GM13977 (cell line): Measurements from ENCODE around the gene TPM2.

ENCODE experiments used
- DNase-seq: peaks from one replicate; pipeline ENCODE4 v3.0.0; 2012; ENCODE audit warnings: low spot score
- in situ Hi-C: fragments of 300-500 bp; cut with MboI; formaldehyde crosslinking; loops from one replicate; pipeline ENCODE4 v1.12.0; 2022; ENCODE audit warnings: low sequenced_read_pairs, low pct_unique_long_range_greater_than_20kb, mixed read lengths, inconsistent platforms; ENCODE audit not compliant: unreplicated experiment
- TF ChIP-seq, protein P1 (sequence below): IDR thresholded peaks from 2 replicates; pipeline ENCODE4 v1.5.1; 2012; ENCODE audit warnings: mild to moderate bottlenecking, control low read depth; ENCODE audit not compliant: insufficient read depth; ENCODE audit errors: extremely low read depth, missing control alignments

TPM2 gene

DNA sequence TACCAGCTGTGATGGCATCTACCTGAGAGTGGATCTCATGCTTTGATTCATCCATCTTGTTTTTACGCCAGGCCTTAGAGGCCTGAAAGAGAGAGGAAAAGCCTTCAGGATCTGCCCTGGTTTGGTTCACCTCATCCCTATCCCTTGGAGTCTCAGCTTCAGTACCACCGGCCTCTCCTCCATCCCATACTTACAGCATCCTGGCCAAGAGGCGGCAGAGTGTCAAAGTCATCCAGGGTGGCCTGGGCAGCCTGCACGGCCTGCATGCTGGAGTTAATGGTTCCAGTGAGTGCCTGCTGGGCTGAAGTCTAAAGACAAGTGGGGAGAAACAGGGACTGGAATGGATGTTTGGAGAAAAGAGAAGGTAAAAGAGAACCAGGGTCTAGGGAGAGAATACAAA, 29.8 kb upstream of the TPM2 start:
- in situ Hi-C loops: no loop called here
- DNase-seq: no peak
- TF ChIP-seq, protein P1, sequence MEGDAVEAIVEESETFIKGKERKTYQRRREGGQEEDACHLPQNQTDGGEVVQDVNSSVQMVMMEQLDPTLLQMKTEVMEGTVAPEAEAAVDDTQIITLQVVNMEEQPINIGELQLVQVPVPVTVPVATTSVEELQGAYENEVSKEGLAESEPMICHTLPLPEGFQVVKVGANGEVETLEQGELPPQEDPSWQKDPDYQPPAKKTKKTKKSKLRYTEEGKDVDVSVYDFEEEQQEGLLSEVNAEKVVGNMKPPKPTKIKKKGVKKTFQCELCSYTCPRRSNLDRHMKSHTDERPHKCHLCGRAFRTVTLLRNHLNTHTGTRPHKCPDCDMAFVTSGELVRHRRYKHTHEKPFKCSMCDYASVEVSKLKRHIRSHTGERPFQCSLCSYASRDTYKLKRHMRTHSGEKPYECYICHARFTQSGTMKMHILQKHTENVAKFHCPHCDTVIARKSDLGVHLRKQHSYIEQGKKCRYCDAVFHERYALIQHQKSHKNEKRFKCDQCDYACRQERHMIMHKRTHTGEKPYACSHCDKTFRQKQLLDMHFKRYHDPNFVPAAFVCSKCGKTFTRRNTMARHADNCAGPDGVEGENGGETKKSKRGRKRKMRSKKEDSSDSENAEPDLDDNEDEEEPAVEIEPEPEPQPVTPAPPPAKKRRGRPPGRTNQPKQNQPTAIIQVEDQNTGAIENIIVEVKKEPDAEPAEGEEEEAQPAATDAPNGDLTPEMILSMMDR: no peak

DNA sequence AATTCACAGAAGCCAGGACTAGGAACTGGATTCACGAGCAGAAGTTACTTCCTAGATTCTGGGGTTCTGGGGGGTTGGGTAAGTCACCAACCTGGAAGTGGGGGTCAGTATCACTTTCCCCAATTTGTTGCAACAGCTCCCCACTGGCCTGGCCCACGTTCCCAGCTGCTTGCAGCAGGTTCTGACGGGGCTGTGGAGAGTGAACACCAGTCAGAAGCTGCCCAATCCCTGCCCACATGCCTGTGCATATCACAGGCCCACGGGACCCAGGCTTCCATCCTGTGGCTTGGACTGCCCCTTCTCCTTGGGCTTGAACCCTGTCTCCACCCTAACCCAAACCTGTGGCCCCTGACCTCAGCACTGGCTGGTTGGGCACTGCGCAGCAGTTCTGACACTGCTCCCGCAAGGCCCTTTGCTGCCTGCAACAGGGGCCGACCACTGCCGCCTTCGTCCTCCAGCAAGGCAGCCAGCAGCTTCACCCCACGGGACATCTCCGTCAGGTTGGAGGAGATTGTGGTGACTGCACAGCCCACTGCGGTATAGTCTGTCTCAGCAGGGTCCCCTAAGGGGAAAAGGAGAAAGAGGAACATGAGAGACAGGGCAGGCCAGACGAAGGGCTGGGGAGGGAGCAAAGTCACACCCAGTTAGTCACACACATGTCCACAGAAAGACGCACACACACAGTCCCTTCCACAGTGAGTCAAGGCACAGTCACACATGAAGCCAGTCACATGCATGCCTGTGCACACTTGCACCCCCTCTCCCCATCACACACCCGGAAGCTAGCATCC, 29.2 kb upstream of the TPM2 start:
- TF ChIP-seq, protein P1: no peak
- in situ Hi-C loops: no loop called here
- DNase-seq: no peak

DNA sequence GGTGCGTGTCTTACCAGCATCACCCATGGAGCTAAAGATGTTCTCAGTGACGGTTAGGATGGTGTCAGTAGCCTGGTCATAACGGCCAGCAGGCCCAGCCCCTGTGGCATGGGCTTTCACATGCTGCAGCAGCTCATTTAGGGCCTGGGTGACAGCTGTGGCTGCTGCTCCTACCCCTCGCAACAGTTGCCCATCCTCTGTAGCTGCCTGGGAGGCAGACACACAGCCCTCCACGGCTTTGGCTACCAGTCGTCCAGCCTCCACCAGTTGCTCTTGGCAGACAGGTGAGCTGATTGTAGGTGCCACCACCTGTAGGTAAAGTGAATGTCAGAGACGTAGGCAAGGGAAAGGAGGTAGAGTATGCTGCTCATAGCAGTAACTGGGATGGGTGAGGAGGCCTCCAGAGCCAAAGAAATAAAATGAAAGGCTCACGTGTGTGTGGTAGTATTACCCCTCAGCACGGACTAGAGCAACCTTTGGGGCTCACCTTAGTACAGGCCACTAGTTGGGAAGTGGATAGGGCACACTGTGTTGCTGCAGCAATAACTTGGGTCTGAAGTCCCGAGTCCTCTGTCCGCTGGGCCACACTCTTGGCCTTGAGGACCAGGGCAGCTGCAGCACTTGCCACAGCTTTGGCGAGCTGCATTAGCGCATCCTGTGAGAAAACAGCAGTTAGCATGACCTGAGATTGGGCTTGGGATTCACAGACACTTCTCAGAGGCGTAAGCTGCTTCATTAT, 27.6 kb upstream of the TPM2 start:
- TF ChIP-seq, protein P1: no peak
- DNase-seq: no peak
- in situ Hi-C loops: no loop called here

DNA sequence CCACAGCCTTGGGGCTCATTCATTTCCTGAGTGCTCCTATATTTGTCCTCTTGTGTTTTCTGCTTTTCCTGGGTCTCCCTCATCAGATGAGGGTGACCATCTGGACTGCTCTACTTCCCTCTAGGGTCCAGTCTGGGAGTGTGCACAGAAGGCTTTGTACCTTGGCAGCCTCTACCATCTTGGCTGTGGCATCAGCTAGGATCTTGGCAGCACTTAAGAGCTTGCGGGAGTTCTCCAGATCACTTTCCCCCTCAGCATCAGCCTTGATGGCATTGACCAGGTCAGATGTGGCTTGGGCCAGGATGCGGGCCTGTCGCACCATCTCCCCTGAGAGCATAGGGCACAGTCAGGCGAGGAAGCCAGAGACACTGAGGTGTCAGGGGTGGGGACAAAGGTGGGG, 26.5 kb upstream of the TPM2 start:
- no peak for DNase-seq
- TF ChIP-seq, protein P1: no peak
- in situ Hi-C loops: no loop called here

DNA sequence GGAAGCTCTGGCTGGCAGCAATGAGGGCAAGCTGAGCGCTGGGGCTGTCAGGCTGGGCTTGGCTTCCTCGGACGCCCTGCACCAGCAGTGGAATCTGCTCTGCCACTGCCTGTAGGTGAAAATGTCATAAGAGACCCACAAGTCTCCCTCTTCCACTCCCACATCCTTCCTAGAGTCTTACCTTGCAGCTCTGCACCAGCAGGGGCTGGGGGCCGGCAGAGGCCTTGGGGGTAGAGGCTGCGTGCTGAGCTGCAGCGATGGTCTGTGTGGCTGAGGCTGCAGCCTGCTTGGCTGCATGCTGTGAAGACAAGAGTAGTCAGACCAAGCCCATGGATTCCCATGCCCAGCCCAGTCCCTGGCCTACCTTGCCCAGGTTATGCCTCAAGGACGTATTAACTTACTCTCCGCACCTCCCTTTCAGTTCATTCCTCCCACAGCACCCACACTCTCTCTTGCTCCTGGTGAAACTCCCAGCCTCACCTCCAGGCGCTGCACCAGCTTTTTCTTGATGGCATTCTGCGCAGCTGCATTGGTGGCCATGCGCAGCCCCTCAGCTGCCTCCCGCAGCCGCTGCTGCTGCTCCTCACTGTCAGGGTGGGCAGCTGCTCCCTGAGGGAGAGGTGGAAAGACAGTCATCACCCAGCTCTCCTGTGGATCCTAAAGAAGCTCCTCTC, 25.0 kb upstream of the TPM2 start:
- DNase-seq: no peak
- in situ Hi-C loops: no loop called here
- TF ChIP-seq, protein P1: no peak

DNA sequence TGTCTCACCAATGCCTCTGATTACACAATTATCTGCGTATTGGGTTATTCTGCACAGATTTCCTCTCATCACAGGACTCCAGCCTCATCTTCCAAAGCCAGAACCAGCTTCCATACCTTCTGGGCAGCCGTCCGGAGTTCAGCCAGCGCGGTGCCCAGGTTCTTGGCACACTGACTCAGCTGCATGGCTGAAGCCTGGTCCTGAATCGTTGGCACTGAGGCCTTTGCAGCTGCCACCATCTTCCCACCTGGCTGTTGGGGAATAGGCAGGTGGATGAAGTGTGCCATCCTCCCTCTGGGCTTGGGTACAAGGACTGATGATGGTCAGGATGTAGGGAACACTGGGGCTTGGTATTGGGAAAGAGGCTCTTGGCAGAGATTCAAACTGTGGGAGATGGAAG, 24.4 kb upstream of the TPM2 start:
- in situ Hi-C loops: no loop called here

More for the DNA sequence above, 24.4 kb upstream of the TPM2 start:
- TF ChIP-seq, protein P1: no peak
- DNase-seq: no peak
